Measurements from ENCODE around the gene CDH4. TPM values are rescaled to one million over a fixed set of nuclear protein-coding genes. Genes with fewer than 3 reads are reported as not detected.

CDH4 gene
- total and polyA plus RNA-seq, 9 of the 15 experiments (the other 6 are each of a cell fraction or from before 2014, with no cell fraction given): 0.04 TPM; not detected in 8

- intact Hi-C loops (cut with micrococcal nuclease): no loop called here
- Histone ChIP-seq H3K36me3 (ENCODE audit: control insufficient read depth, insufficient read depth, low read length) (no peaks in the 10 kb centered on the region), H3K9me3 (replicated peaks; ENCODE audit: control insufficient read depth, insufficient read depth, low read depth, low read length) (no peaks in the 10 kb centered on the region), H3K79me2 (ENCODE audit: control insufficient read depth, insufficient read depth, low read length) (no peaks in the 10 kb centered on the region), H3K9me1 (ENCODE audit: control insufficient read depth, insufficient read depth, low read length) (no peaks in the 10 kb centered on the region), H3K9ac (ENCODE audit: insufficient read depth in 1 of 2, low read depth in 2 of 2, low read length in 2 of 2) (no peak overlapping the region), H4K20me1 (replicated peaks; ENCODE audit: control insufficient read depth, insufficient read depth, low read length) (peaks cover 4% of the 10 kb centered on the region; the same call in 1 of the 2 replicates), H2AFZ (ENCODE audit: low read depth, low read length) (no peak overlapping the region), H3K27me3 (ENCODE audit: control insufficient read depth in 2 of 2, insufficient read depth in 2 of 2, low read length in 2 of 2) (peaks cover 0 to 6% of the 10 kb centered on the region in 2 experiments; a peak in 1 of 5 replicates), H3K4me3 (no peak overlapping the region), H3K27ac (ENCODE audit: extremely low read depth, low read depth, low read length) (no peak overlapping the region), H3K4me2 (ENCODE audit: insufficient read depth, low read length) (no peak overlapping the region), H3K4me1 (replicated peaks in 1 of 2; ENCODE audit: control insufficient read depth in 2 of 2, insufficient read depth in 2 of 2, low read length in 2 of 2) (no peaks in the 10 kb centered on the region)
- CTCF ChIA-PET (ENCODE audit: low intra/inter-chr PET ratio): interaction anchor here (0.7 kb wide), 1 partner anchor 965 kb away, joined by 4 read pairs; no protein-coding TSS in a partner anchor
- POLR2A ChIA-PET: no interaction called here
- FAIRE-seq (no peak), DNase-seq (ENCODE audit: extremely low read depth in 1 of 4, low spot score in 3 of 4) (no peak), ATAC-seq (no peak)
- no TSS peak for BruUV-seq (replicated peaks)
- 5% methylated on average over 6 of the region's 8 CpGs for WGBS (ENCODE audit: insufficient coverage, low coverage, missing lambda C conversion rate)
- in situ Hi-C loops (cut with MboI): no loop called here
- TF ChIP-seq STAT5A (IDR thresholded peaks at IDR 0.05; ENCODE audit: borderline replicate concordance, low read length): no peak
Measured at GRCh38 chr20:61594198-61594597, 342.1 kb downstream of the CDH4 start.

GRCh38 chr20:61595216-61595615 lies 343.2 kb downstream of the CDH4 start:
- Histone ChIP-seq H2AFZ (ENCODE audit: low read depth, low read length) (no peak overlapping the region), H3K79me2 (ENCODE audit: control insufficient read depth, insufficient read depth, low read length) (no peaks in the 10 kb centered on the region), H3K9ac (ENCODE audit: insufficient read depth in 1 of 2, low read depth in 2 of 2, low read length in 2 of 2) (no peak overlapping the region), H3K9me3 (replicated peaks; ENCODE audit: control insufficient read depth, insufficient read depth, low read depth, low read length) (no peaks in the 10 kb centered on the region), H3K27ac (ENCODE audit: extremely low read depth, low read depth, low read length) (no peak overlapping the region), H3K9me1 (ENCODE audit: control insufficient read depth, insufficient read depth, low read length) (no peaks in the 10 kb centered on the region), H3K4me2 (ENCODE audit: insufficient read depth, low read length) (no peak overlapping the region), H3K36me3 (ENCODE audit: control insufficient read depth, insufficient read depth, low read length) (no peaks in the 10 kb centered on the region), H4K20me1 (replicated peaks; ENCODE audit: control insufficient read depth, insufficient read depth, low read length) (peaks cover 4% of the 10 kb centered on the region; the same call in 1 of the 2 replicates), H3K27me3 (ENCODE audit: control insufficient read depth in 2 of 2, insufficient read depth in 2 of 2, low read length in 2 of 2) (peaks cover 0 to 15% of the 10 kb centered on the region in 2 experiments; a peak in 1 of 5 replicates), H3K4me3 (no peak overlapping the region), H3K4me1 (replicated peaks in 1 of 2; ENCODE audit: control insufficient read depth in 2 of 2, insufficient read depth in 2 of 2, low read length in 2 of 2) (no peaks in the 10 kb centered on the region)
- in situ Hi-C loops (cut with MboI): no loop called here
- POLR2A ChIA-PET: no interaction called here
- whole genome bisulfite sequencing (ENCODE audit: insufficient coverage, low coverage, missing lambda C conversion rate): 0% methylated on average over 13 of the region's 13 CpGs
- ATAC-seq: no peak
- BruUV-seq (replicated peaks): no TSS peak
- FAIRE-seq: no peak
- DNase-seq (ENCODE audit: extremely low read depth in 1 of 4, low spot score in 3 of 4): no peak
- intact Hi-C loops (cut with micrococcal nuclease): no loop called here
- CTCF ChIA-PET (ENCODE audit: low intra/inter-chr PET ratio): no interaction called here
- TF ChIP-seq TEAD1 (CRISPR knock-in tag; IDR thresholded peaks at IDR 0.05) (no peak), SMARCB1 (IDR thresholded peaks at IDR 0.05; ENCODE audit: insufficient read length, low read depth) (no peak), ZNF175 (CRISPR knock-in tag; IDR thresholded peaks at IDR 0.05; ENCODE audit: low read depth) (no peak), RAD21 (CRISPR knock-in tag; conservative IDR thresholded peaks at IDR 0.05 in 1 of 2, IDR thresholded peaks at IDR 0.05 in 1 of 2) (no peak), ZNF121 (CRISPR knock-in tag; conservative IDR thresholded peaks at IDR 0.05) (no peak), COPS2 (conservative IDR thresholded peaks at IDR 0.05) (no peak), RFX7 (CRISPR knock-in tag; IDR thresholded peaks at IDR 0.05) (no peak), ZBTB33 (CRISPR knock-in tag; IDR thresholded peaks at IDR 0.05) (no peak), ZNF143 (CRISPR knock-in tag; IDR thresholded peaks at IDR 0.05) (no peak), PCBP1 (IDR thresholded peaks at IDR 0.05; ENCODE audit: low read depth, low read length, poor library complexity, severe bottlenecking) (no peak), HOMEZ (CRISPR knock-in tag; IDR thresholded peaks at IDR 0.05) (no peak), SMAD4 (CRISPR knock-in tag; conservative IDR thresholded peaks at IDR 0.05) (no peak)
